Osteocyte (in vitro differentiated cells): ENCODE measurements around the gene SOX9. TPM values are rescaled to one million over a fixed set of nuclear protein-coding genes. Genes with fewer than 3 reads are reported as not detected.

Experiments used
- DNase-seq: peaks from one replicate; pipeline ENCODE4 v3.0.0; 2021; ENCODE audit warnings: mixed read lengths; ENCODE audit not compliant: unreplicated experiment; ENCODE audit errors: extremely low spot score
- H3K27ac Mint-ChIP-seq: one replicate; pipeline ENCODE4 v1.8.0; 2021; ENCODE audit warnings: mild to moderate bottlenecking, mixed read lengths; ENCODE audit not compliant: unreplicated experiment
- H3K27me3 Mint-ChIP-seq: one replicate; pipeline ENCODE4 v1.8.0; 2021; ENCODE audit warnings: mixed read lengths; ENCODE audit not compliant: unreplicated experiment
- H3K36me3 Mint-ChIP-seq: one replicate; pipeline ENCODE4 v1.8.0; 2021; ENCODE audit warnings: mixed read lengths; ENCODE audit not compliant: unreplicated experiment
- H3K4me1 Mint-ChIP-seq: one replicate; pipeline ENCODE4 v1.8.0; 2021; ENCODE audit warnings: mixed read lengths; ENCODE audit not compliant: unreplicated experiment
- H3K4me3 Mint-ChIP-seq: one replicate; pipeline ENCODE4 v1.8.0; 2021; ENCODE audit warnings: mild to moderate bottlenecking, moderate library complexity, mixed read lengths; ENCODE audit not compliant: unreplicated experiment
- H3K9me3 Mint-ChIP-seq: one replicate; pipeline ENCODE4 v1.8.0; 2021; ENCODE audit warnings: mixed read lengths; ENCODE audit not compliant: unreplicated experiment
- CTCF ChIP-seq: fragments of 200-600 bp; sonication (generic); IDR thresholded peaks from 2 replicates; pipeline ENCODE4 v1.5.0; 2021; ENCODE audit warnings: antibody characterized with exemption, mild to moderate bottlenecking, moderate library complexity
- total RNA-seq: library from RNA; stranded (reverse); gene quantifications from 2 replicates; pipeline ENCODE4 v1.2.1, GENCODE V29; 2021

The SOX9 gene
- total RNA-seq, 1 donor from 2014 or later, result 1.9 TPM

GRCh38 chr17:72093707-72094106, 27.1 kb upstream of the SOX9 start:
- Mint-ChIP-seq H3K4me3 (no peak overlapping the region), H3K9me3 (no peaks in the 10 kb centered on the region), H3K4me1 (no peaks in the 10 kb centered on the region), H3K36me3 (no peaks in the 10 kb centered on the region), H3K27ac (no peak overlapping the region), H3K27me3 (peaks cover 22% of the 10 kb centered on the region)
- no peak for DNase-seq
- no peak for TF ChIP-seq CTCF

- no peak for TF ChIP-seq CTCF
- peaks cover 17% of the 10 kb centered on the region for H3K27me3 Mint-ChIP-seq
- no peaks in the 10 kb centered on the region for H3K9me3 Mint-ChIP-seq
- H3K4me1 Mint-ChIP-seq, result no peaks in the 10 kb centered on the region
- no peaks in the 10 kb centered on the region for H3K36me3 Mint-ChIP-seq
- no peak overlapping the region for H3K27ac Mint-ChIP-seq
- H3K4me3 Mint-ChIP-seq, result no peak overlapping the region
- no peak for DNase-seq
These were observed 25.5 kb upstream of the SOX9 start for GRCh38 chr17:72095316-72095715.

- TF ChIP-seq CTCF, result no peak
- H3K4me1 Mint-ChIP-seq, result no peaks in the 10 kb centered on the region
- H3K4me3 Mint-ChIP-seq, result no peak overlapping the region
- DNase-seq, result no peak
- peaks cover 17% of the 10 kb centered on the region for H3K27me3 Mint-ChIP-seq
- no peak overlapping the region for H3K27ac Mint-ChIP-seq
- H3K9me3 Mint-ChIP-seq, result no peaks in the 10 kb centered on the region
- H3K36me3 Mint-ChIP-seq, result no peaks in the 10 kb centered on the region
These were observed 23.7 kb upstream of the SOX9 start for GRCh38 chr17:72097144-72097543.

- TF ChIP-seq CTCF, result no peak
- H3K36me3 Mint-ChIP-seq, result no peaks in the 10 kb centered on the region
- peaks cover 19% of the 10 kb centered on the region for H3K27me3 Mint-ChIP-seq
- no peak overlapping the region for H3K27ac Mint-ChIP-seq
- no peaks in the 10 kb centered on the region for H3K4me1 Mint-ChIP-seq
- H3K9me3 Mint-ChIP-seq, result no peaks in the 10 kb centered on the region
- H3K4me3 Mint-ChIP-seq, result no peak overlapping the region
- DNase-seq, result no peak
These were observed 20.9 kb upstream of the SOX9 start for GRCh38 chr17:72099919-72100318.

- Mint-ChIP-seq H3K27ac (no peak overlapping the region), H3K27me3 (peaks cover 13% of the 10 kb centered on the region)
These were observed 20.4 kb upstream of the SOX9 start for GRCh38 chr17:72100470-72100869.

More at GRCh38 chr17:72100470-72100869, 20.4 kb upstream of the SOX9 start:
- no peaks in the 10 kb centered on the region for H3K4me1 Mint-ChIP-seq
- no peaks in the 10 kb centered on the region for H3K9me3 Mint-ChIP-seq
- no peak for DNase-seq
- no peak for TF ChIP-seq CTCF
- no peak overlapping the region for H3K4me3 Mint-ChIP-seq
- H3K36me3 Mint-ChIP-seq, result no peaks in the 10 kb centered on the region
